Brain microvascular endothelial cell (primary cell): ENCODE data around the gene IGF2R.
A peak's percentile ranks its signal among the peaks of the same experiment; 100 is the strongest.

Experiments
- DNase-seq: peaks from one replicate; pipeline ENCODE4 v3.0.0-alpha.2; 2020
- H3K27ac ChIP-seq: fragments of 250-450 bp; sonication (Bioruptor Pico); 2 replicates; pipeline ENCODE4 v1.5.1; 2020; ENCODE audit warnings: mild to moderate bottlenecking, moderate library complexity
- H3K27me3 ChIP-seq: fragments of 250-450 bp; sonication (Bioruptor Pico); replicated peaks from 2 replicates; pipeline ENCODE4 v1.5.1; 2020; ENCODE audit warnings: mild to moderate bottlenecking
- H3K36me3 ChIP-seq: fragments of 250-450 bp; sonication (Bioruptor Pico); replicated peaks from 2 replicates; pipeline ENCODE4 v1.5.1; 2020; ENCODE audit warnings: mild to moderate bottlenecking
- H3K4me3 ChIP-seq: 2 replicates; pipeline ENCODE4 v1.5.1; 2011; ENCODE audit warnings: low read depth, mild to moderate bottlenecking, control low read depth, low read length, moderate library complexity
- CTCF ChIP-seq: IDR thresholded peaks from 2 replicates; pipeline ENCODE4 v1.5.1; 2011; ENCODE audit warnings: low read depth, mild to moderate bottlenecking, moderate library complexity, low read length, control low read depth, inconsistent platforms; ENCODE audit errors: missing control alignments
- in situ Hi-C: cut with HindIII; loops from 2 replicates; pipeline ENCODE4 v1.10.0; 2017; ENCODE audit warnings: low sequenced_read_pairs, low pct_ligation_motif_present

Gene IGF2R

GRCh38 chr6:160022793-160023192 is 53.9 kb downstream of the IGF2R start:
- DNase-seq: no peak
- H3K4me3 ChIP-seq: no peak overlapping the region
- no peak overlapping the region for H3K27ac ChIP-seq
- peaks cover 9% of the 10 kb centered on the region for H3K36me3 ChIP-seq
- H3K27me3 ChIP-seq: no peaks in the 10 kb centered on the region
- TF ChIP-seq CTCF: no peak
- in situ Hi-C loops: no loop called here

- no peaks in the 10 kb centered on the region for H3K27me3 ChIP-seq
- no peak overlapping the region for H3K27ac ChIP-seq
- no peak for TF ChIP-seq CTCF
- no peak for DNase-seq
- H3K36me3 ChIP-seq: peaks cover 9% of the 10 kb centered on the region
- no peak overlapping the region for H3K4me3 ChIP-seq
- in situ Hi-C loops: no loop called here
These were observed 55.3 kb downstream of the IGF2R start for GRCh38 chr6:160024152-160024551.

- Histone ChIP-seq H3K4me3 (no peak overlapping the region), H3K27me3 (no peaks in the 10 kb centered on the region), H3K27ac (no peak overlapping the region), H3K36me3 (peaks cover 15% of the 10 kb centered on the region)
- in situ Hi-C loops: no loop called here
- TF ChIP-seq CTCF: no peak
- no peak for DNase-seq
These were observed 58.2 kb downstream of the IGF2R start for GRCh38 chr6:160027076-160027475.

GRCh38 chr6:160027931-160028330 is 59.0 kb downstream of the IGF2R start:
- peak overlapping the region; percentile 11 for H3K27ac ChIP-seq
- H3K27me3 ChIP-seq: no peaks in the 10 kb centered on the region
- in situ Hi-C loops: no loop called here
- peaks cover 15% of the 10 kb centered on the region for H3K36me3 ChIP-seq
- DNase-seq: peak; percentile 47
- TF ChIP-seq CTCF: no peak
- no peak overlapping the region for H3K4me3 ChIP-seq

GRCh38 chr6:160028487-160029275 is 59.8 kb downstream of the IGF2R start:
- peaks cover 19% of the 10 kb centered on the region for H3K36me3 ChIP-seq
- in situ Hi-C loops: no loop called here
- H3K27ac ChIP-seq: no peak overlapping the region

More at GRCh38 chr6:160028487-160029275, 59.8 kb downstream of the IGF2R start:
- DNase-seq: no peak
- no peaks in the 10 kb centered on the region for H3K27me3 ChIP-seq
- peak; percentile 36 for TF ChIP-seq CTCF
- no peak overlapping the region for H3K4me3 ChIP-seq
